Activated T-cell treated with anti-CD3 and anti-CD28 coated beads, Interleukin-2, amount 50 U/mL, for 24 hours (primary cell): ENCODE measurements around the gene EIF4E1B.

ENCODE experiments used
- DNase-seq: peaks from one replicate; pipeline ENCODE4 v3.0.0-alpha.2; 2020
- H3K27ac Mint-ChIP-seq: 2 replicates; pipeline ENCODE4 v1.8.0; 2020; ENCODE audit warnings: mild to moderate bottlenecking, mixed read lengths
- H3K27me3 Mint-ChIP-seq: 2 replicates; pipeline ENCODE4 v1.8.0; 2020; ENCODE audit warnings: mixed read lengths
- H3K36me3 Mint-ChIP-seq: 2 replicates; pipeline ENCODE4 v1.8.0; 2020; ENCODE audit warnings: low read depth, mixed read lengths
- H3K4me1 Mint-ChIP-seq: 2 replicates; pipeline ENCODE4 v1.8.0; 2020; ENCODE audit warnings: low read depth, mixed read lengths
- H3K4me3 Mint-ChIP-seq: 2 replicates; pipeline ENCODE4 v1.8.0; 2020; ENCODE audit warnings: mild to moderate bottlenecking, moderate library complexity, mixed read lengths
- H3K9me3 Mint-ChIP-seq: 2 replicates; pipeline ENCODE4 v1.8.0; 2020; ENCODE audit warnings: mixed read lengths

Gene EIF4E1B

DNA sequence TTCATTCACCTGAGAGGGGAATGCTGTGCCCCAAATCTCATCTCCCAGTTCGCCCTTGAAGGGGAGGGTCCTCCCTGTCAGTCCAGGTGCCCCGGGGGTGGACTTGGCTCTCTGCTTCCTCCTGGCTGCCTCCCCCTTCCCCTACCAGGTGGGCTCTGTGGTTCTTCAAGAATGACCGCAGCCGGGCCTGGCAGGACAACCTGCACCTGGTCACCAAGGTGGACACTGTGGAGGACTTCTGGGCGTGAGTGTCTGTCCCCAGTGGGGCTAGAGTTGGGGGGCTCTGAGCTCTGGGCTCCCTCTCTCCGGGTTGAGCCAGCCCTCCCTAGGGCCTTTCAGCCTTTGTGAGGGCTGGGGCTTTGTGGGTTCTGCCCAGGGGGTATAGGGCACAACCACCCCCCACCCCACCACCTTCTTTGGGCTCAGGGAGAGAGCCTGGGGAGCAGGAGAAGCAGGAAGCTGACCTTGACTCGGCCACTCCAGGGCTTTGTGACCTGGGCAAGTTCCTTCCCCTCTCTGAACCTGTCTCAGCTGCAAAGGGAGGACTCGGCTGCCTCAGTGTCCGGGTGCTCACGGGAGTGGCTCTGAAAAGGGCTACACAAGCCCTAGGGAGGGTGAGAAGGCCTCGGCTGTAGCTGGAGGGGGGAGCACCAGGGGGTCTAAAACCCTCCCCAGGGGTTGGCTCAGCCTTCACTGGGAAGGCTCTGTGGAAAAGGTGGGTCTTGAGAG lies 13.2 kb downstream of the EIF4E1B start:
- Mint-ChIP-seq H3K9me3 (no peaks in the 10 kb centered on the region), H3K4me3 (no peak overlapping the region), H3K36me3 (peaks cover 2% of the 10 kb centered on the region), H3K4me1 (peaks cover 27% of the 10 kb centered on the region), H3K27ac (no peak overlapping the region), H3K27me3 (no peaks in the 10 kb centered on the region)
- DNase-seq: no peak

DNA sequence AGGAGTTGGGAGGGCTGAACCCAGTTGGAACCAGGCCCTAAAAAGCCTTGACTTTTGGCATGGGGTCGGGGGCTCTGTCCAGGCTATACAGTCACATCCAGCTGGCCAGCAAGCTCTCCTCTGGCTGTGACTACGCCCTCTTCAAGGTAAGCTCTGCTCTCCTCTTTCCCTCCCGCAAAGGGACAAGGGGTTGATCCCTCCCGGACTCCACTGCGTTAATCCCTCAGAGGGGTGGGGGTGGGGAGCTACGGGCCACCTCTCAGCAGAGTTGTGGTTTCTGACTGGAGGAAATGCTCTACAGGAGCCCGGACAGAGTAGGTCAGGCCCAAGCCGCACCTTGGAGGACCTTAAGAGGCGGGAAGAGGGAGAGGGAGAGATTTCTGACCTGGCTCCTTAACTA lies 13.8 kb downstream of the EIF4E1B start:
- peaks cover 34% of the 10 kb centered on the region for H3K4me1 Mint-ChIP-seq
- H3K4me3 Mint-ChIP-seq: no peak overlapping the region
- H3K9me3 Mint-ChIP-seq: no peaks in the 10 kb centered on the region
- H3K27me3 Mint-ChIP-seq: no peaks in the 10 kb centered on the region
- H3K27ac Mint-ChIP-seq: no peak overlapping the region
- peaks cover 2% of the 10 kb centered on the region for H3K36me3 Mint-ChIP-seq
- DNase-seq: no peak

DNA sequence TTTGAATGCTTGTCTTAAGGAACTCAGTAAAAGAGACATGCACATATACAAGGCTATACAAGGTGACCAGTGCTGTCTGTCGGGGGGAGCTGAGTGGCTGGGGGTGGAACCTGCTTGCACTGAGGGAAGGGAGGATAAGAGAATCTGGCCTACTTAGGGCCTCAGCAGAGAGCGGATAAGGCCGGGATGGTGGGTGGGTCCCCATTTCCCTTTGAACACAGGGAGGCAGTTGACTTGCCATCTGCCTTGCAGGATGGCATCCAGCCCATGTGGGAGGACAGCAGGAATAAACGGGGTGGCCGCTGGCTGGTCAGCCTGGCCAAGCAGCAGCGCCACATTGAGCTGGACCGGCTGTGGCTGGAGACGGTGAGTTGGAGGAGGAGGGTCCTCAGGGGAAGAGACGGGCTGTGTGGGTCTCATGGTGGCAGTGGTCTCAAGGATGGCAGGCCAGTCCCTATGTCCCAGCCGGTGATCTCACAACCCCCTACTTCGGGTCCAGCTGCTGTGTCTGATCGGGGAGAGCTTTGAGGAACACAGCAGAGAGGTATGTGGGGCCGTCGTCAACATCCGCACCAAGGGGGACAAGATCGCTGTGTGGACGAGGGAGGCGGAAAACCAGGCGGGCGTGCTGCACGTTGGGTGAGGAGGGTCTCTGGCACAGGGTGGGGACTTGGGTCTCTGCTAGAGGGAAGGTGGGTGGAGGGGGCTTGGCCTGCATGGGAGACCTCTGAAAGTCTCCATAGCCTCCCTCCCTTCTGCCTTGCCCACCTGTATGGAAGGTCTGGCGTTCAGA lies 14.6 kb downstream of the EIF4E1B start:
- H3K27ac Mint-ChIP-seq: no peak overlapping the region
- H3K4me1 Mint-ChIP-seq: peaks cover 40% of the 10 kb centered on the region
- peaks cover 2% of the 10 kb centered on the region for H3K36me3 Mint-ChIP-seq

DNA sequence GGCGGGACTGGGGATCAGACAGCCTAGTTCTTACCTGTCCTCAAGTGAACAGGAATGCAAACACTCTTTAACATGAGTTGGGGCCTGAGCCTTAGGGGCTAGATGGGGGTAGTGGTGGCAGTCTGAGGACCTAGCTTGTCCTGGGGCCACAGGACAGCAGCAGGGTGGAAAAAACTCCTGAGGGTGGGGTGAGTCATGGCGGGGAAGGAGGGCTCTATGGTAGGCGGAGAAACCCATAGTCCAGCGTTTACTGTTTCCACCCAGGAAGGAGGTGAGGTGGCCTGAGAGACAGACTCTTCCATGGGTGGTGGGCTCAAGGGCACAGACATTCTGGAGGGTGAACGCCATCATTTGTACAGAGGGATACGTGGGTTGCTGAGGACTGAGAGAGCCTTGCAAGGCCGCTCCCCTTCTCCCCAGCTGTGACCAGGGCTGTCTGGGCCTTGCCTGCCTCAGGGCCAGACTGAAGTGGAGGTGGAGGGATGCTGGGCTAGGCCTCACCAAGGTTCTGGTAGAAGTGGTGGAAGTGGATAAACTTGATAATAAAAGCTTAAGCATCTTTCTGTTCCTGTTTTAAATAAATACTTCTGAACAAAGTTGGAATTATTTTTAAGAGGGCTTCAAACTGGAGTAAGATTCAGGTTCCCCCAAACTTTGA lies 15.7 kb downstream of the EIF4E1B start:
- peaks cover 46% of the 10 kb centered on the region for H3K4me1 Mint-ChIP-seq
- peak overlapping the region; percentile 94 for H3K27ac Mint-ChIP-seq

More for the DNA sequence above, 14.6 kb downstream of the EIF4E1B start:
- H3K4me3 Mint-ChIP-seq: no peak overlapping the region
- no peaks in the 10 kb centered on the region for H3K27me3 Mint-ChIP-seq
- no peak for DNase-seq
- no peaks in the 10 kb centered on the region for H3K9me3 Mint-ChIP-seq

DNA sequence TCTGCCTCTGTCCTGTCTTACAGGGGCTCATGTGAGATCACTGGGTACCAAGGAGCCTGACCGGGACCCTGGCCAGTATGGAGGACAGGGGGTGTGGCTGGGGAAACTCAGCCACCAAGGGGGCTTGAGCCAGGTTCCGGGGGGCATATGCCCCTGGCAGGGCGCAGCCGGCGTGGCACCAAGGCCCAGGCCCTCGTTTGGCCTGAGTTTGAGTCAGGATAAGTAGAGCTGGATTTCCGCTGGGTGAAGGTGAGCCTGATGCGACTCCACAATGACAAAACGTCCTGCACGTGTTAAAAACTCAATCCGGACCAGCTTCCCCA lies 16.2 kb downstream of the EIF4E1B start:
- no peaks in the 10 kb centered on the region for H3K9me3 Mint-ChIP-seq
- H3K27me3 Mint-ChIP-seq: no peaks in the 10 kb centered on the region
- peaks cover 51% of the 10 kb centered on the region for H3K4me1 Mint-ChIP-seq
- no peak for DNase-seq
- peak overlapping the region; percentile 87 for H3K4me3 Mint-ChIP-seq
- H3K27ac Mint-ChIP-seq: peak overlapping the region; percentile 94
- peaks cover 5% of the 10 kb centered on the region for H3K36me3 Mint-ChIP-seq

More for the DNA sequence above, 15.7 kb downstream of the EIF4E1B start:
- H3K9me3 Mint-ChIP-seq: no peaks in the 10 kb centered on the region
- H3K4me3 Mint-ChIP-seq: peak overlapping the region; percentile 87
- DNase-seq: no peak
- H3K27me3 Mint-ChIP-seq: no peaks in the 10 kb centered on the region
- peaks cover 2% of the 10 kb centered on the region for H3K36me3 Mint-ChIP-seq

DNA sequence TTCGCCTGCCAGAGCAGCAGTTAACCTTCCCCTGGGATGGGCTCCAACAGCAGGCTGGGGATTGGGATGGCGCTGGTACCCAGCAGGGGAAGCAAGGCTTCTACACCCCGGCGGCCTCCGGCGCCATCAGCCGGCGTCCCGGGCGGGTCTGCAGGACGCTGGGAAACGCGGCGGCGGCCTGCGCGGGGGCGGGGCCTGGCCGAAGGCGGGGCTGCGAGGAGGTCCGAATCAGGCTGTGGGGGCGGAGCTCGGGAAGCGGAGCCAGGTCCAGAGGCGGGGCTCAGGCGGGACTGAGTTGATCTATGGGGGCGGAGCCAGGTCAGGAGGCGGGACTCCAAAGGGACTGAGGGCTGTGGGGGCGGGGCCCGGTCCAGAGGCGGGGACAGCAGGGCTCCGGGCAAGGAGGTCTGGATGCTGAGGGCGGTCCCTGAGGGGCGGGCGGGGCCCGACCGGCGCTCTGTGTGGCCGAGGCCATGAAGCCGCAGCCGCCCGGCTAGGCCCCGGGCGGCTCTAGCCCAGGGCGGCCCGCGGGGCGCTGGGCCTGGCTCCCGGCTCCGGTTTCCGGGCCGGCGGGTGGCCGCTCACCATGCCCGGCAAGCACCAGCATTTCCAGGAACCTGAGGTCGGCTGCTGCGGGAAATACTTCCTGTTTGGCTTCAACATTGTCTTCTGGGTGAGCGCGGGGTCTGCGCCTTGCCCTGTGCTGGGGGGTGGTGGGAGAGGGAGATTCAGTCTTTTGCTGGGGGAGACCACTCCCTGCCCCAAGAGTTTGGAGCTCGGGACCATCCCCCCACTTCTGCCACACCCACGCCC lies 16.8 kb downstream of the EIF4E1B start, which contains the start of gene TSPAN17:
TSS of gene TSPAN17 (plus strand) at position 455 of the 813 bp plus-strand sequence. CDS start at position 587, 132 bp downstream.
- Mint-ChIP-seq H3K27ac (peak within 1 kb of the TSS; percentile 94), H3K27me3 (no peaks in the 10 kb centered on the region), H3K4me1 (peaks cover 56% of the 10 kb centered on the region), H3K9me3 (no peaks in the 10 kb centered on the region), H3K36me3 (peaks cover 9% of the 10 kb centered on the region), H3K4me3 (peak within 1 kb of the TSS; percentile 87)
- DNase-seq: peak; percentile 100

DNA sequence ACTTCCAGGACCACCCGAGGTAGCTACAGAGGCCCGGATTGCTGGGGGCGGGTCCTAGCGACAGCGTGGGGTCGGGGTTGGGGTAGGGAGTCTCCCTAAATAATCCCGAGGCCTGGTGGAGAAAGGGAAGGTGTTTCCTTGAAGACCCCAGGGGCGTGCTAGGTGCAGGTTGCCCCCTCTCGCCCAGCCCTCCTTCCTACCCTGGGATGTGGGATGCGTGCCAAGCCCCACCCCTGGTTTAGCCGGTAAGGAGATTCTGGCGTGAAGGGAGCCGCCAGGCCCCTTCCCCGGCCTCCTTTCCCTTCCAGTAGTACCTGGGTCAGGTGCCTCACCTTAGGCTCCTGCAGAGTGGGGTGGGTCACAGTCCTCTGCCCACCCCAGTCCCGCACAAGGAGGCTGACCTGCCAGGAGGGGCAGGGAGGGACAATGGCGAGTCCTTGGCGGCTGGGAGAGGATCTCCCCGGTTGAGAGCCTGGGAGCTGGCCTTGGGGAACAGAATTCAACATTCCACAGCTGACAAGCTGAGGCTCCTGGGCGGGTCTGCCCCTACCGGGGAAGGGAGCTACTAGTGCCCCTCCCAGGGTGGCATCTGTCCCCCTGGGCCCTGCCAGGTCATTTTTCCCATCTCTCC lies 17.5 kb downstream of the EIF4E1B start:
- H3K36me3 Mint-ChIP-seq: peaks cover 11% of the 10 kb centered on the region
- no peaks in the 10 kb centered on the region for H3K9me3 Mint-ChIP-seq
- peaks cover 63% of the 10 kb centered on the region for H3K4me1 Mint-ChIP-seq
- peak overlapping the region; percentile 89 for H3K27ac Mint-ChIP-seq
- H3K27me3 Mint-ChIP-seq: no peaks in the 10 kb centered on the region
- peak overlapping the region; percentile 87 for H3K4me3 Mint-ChIP-seq
- no peak for DNase-seq

DNA sequence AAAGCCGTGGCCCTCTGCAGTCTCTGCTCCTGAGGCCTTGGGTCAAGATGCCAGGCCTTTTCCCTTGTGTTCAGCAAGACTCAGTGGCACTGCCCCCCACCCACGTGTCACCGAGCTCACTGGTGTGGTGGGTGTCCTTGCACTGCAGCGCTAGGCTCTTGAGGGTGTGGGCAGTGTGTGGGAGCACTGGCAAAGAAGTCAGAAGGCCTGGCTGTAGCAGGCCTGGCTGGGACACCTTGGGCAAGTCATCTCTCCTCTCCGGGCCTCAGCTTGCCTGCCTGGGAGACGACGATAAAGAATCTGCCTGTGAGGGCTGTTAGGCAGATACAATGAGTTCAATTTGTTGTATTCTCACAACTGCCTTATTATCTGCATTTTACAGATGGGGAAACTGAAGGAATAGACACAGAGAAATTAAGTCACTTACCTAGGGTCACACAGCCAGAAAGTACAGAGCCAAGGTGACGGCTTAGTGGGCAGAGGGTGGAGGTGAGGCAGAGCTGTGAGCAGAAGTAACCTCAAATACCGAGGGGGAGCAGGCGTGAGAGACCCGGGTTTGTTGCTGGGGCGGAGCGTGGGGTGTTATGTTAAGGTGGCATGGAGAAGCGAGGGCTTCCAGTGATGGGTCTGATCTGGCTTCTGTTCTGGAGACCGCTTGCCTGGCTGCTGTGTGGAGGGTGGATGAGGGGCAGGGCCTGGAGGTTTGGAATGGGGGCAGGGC lies 18.2 kb downstream of the EIF4E1B start:
- Mint-ChIP-seq H3K27ac (peak overlapping the region; percentile 62), H3K4me3 (peak overlapping the region; percentile 87), H3K9me3 (no peaks in the 10 kb centered on the region), H3K36me3 (peaks cover 17% of the 10 kb centered on the region), H3K27me3 (no peaks in the 10 kb centered on the region), H3K4me1 (peaks cover 69% of the 10 kb centered on the region)
- no peak for DNase-seq

DNA sequence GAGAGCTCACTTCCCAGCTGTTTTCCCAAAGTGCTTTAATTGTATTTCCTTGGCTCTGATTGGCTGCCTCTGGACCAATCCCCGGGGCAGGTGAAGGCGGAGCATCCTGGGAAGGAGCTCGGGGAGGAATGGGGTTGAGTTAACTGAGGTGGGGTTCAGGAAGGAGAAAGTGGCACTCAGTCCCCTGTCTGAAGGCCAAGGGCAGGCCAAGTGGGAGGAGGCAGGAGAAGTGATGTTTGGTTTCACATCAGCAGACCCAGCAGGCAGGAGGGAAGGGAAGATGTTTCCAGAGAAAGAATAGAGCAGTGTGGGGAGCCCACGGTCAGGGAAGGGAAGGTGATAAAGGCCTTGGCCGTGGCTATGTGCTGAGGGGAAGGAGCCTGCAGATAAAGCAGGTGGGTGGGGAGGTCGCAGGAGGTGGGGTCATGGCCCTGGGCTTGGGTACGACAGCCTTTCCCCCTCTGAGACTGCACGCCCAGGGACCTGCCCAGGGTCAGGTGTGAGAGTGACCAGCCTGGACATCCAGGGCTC lies 19.9 kb downstream of the EIF4E1B start:
- H3K9me3 Mint-ChIP-seq: no peaks in the 10 kb centered on the region
- no peak overlapping the region for H3K27ac Mint-ChIP-seq
- DNase-seq: no peak
- no peak overlapping the region for H3K4me3 Mint-ChIP-seq
- H3K36me3 Mint-ChIP-seq: peaks cover 25% of the 10 kb centered on the region
- H3K27me3 Mint-ChIP-seq: no peaks in the 10 kb centered on the region
- peaks cover 85% of the 10 kb centered on the region for H3K4me1 Mint-ChIP-seq

DNA sequence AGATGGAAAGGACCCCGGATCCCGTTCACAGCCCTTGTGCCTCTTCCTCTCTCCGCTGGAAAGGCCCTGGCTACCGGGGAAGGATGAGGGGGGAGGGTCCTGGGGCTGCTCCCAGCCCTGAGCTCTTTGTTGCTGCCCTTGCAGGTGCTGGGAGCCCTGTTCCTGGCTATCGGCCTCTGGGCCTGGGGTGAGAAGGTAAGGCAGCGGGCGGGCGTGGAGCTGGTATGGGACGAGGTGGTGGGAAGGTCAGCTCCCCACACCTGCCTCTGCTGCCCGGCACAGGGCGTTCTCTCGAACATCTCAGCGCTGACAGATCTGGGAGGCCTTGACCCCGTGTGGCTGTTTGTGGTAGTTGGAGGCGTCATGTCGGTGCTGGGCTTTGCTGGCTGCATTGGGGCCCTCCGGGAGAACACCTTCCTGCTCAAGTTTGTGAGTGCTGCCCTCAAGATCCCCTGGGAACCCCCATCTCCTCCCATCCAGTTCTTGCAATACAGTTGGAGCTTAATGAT lies 21.1 kb downstream of the EIF4E1B start:
- H3K36me3 Mint-ChIP-seq: peaks cover 33% of the 10 kb centered on the region
- DNase-seq: no peak
- H3K4me3 Mint-ChIP-seq: no peak overlapping the region
- H3K4me1 Mint-ChIP-seq: peaks cover 77% of the 10 kb centered on the region
- H3K27ac Mint-ChIP-seq: no peak overlapping the region
- no peaks in the 10 kb centered on the region for H3K27me3 Mint-ChIP-seq
- H3K9me3 Mint-ChIP-seq: no peaks in the 10 kb centered on the region

DNA sequence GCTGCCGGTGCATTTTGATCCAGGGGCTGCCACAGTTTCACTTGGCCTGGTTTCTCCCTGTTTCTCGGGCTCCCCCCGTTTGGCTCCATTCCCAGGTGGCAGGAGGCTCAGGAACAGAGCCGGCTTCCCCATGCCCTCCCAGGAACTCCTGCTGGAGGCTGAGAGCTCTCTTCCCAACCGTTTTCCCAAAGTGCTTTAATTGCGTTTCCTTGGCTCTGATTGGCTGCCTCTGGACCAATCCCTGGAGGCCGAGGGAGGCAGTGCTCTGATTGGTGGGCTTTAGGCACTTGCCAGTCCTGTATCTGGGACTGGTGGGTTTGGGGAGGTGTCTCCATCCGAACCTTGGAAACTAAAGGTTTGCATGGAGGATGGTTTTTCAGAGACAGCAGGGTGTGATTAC lies 21.7 kb downstream of the EIF4E1B start:
- Mint-ChIP-seq H3K9me3 (no peaks in the 10 kb centered on the region), H3K27me3 (no peaks in the 10 kb centered on the region), H3K4me3 (no peak overlapping the region), H3K36me3 (peaks cover 36% of the 10 kb centered on the region), H3K27ac (no peak overlapping the region), H3K4me1 (peaks cover 72% of the 10 kb centered on the region)
- DNase-seq: no peak

DNA sequence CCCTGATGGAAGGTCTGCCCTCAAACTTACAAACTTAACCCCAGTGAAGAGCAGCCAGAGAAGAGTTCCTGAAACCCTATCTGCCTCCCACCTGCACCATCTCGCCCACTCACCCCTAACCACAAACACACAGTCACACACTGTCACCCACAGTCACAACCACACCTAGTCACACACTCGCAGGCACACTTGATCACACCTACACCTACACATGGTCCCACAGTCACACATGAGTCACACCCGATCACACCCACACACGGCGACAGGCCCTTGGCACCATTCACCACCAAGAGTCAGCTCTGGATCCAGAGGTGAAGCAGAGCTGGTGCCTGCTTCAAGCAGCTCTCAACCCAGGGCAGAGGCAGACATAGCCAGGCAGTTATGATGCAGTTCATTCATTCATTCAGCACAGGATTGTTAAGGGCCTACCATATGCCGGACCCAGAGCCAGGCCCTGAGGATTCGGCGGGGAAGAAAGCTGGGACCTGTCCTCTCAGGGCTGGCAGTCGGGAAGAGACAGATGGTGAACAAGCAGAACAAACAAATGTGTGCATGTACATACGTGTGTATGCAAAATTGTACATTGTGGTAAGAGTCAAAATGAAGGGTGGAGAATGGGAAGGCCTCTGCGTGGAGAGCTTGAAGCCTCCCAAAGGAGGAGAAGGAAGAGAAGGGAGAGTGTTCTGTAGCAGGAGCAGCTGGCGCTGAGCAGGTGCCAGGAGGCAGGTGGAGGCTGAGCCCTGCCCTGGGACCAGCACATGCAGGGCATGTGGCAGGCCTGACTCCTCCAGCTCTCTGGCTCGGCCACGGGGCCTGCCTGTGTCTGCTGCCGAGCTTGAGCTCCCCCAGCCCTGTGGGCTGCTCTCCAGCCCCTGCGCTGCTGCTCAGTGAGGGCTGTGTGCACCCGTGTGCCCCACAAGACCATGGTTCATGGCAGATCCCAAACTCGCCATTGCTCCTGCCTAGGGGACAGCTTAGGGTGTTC lies 23.2 kb downstream of the EIF4E1B start:
- peaks cover 48% of the 10 kb centered on the region for H3K36me3 Mint-ChIP-seq
- peak; percentile 87 for DNase-seq
- H3K4me1 Mint-ChIP-seq: peaks cover 73% of the 10 kb centered on the region
- no peaks in the 10 kb centered on the region for H3K9me3 Mint-ChIP-seq
- peak overlapping the region; percentile 28 for H3K4me3 Mint-ChIP-seq
- peak overlapping the region; percentile 85 for H3K27ac Mint-ChIP-seq
- no peaks in the 10 kb centered on the region for H3K27me3 Mint-ChIP-seq
